A549 (cell line): ENCODE results near the gene MAMLD1. TPM values are rescaled to one million over a fixed set of nuclear protein-coding genes. Genes with fewer than 3 reads are reported as not detected.
A peak's percentile ranks its signal among the peaks of the same experiment; 100 is the strongest.

ENCODE experiments used
- ATAC-seq, 2 experiments: fragments of 200-7000 bp in 1 of 2; fragments of >200 bp in 1 of 2; cut with Nextera tagmentation in 1 of 2; cut with Tn5 transposase in 1 of 2; 3 replicates each; pipeline versions ENCODE4 v1.8.0 to v1.9.1; 2018 to 2020; ENCODE audit warnings: mild to moderate bottlenecking in 1 of 2, moderate library complexity in 1 of 2
- CTCF ChIA-PET: fragments of 300-600 bp; sonication (Branson Sonifier 250); formaldehyde crosslinking; extraction: SDS; loops from one replicate; lab custom pipeline; 2021; ENCODE audit warnings: antibody characterized with exemption, inconsistent platforms; lab: Yijun Ruan, JAX
- POLR2A ChIA-PET: fragments of 350-600 bp; formaldehyde crosslinking; extraction: SDS; loops from one replicate; lab custom pipeline; 2021; ENCODE audit warnings: antibody characterized with exemption, inconsistent platforms; lab: Yijun Ruan, JAX
- DNase-seq, 2 experiments: peaks; one replicate each; pipeline versions ENCODE4 v3.0.0 to v3.0.0-alpha.2; 2011 to 2016; ENCODE audit warnings: low read depth in 1 of 2, low spot score in 1 of 2
- FAIRE-seq: peaks from 2 replicates; lab custom pipeline; 2011; peaks lifted over from hg19 to GRCh38; lab: Jason Lieb, UNC
- H3K27ac ChIP-seq, 2 experiments: fragments of >200 bp; sonication (Bioruptor Twin); formaldehyde crosslinking; 3 replicates each; pipeline ENCODE4 v1.5.1; 2016 to 2017
- H3K4me1 ChIP-seq: fragments of >200 bp; sonication (Bioruptor Twin); formaldehyde crosslinking; 3 replicates; pipeline ENCODE4 v1.6.1; 2016
- H3K4me2 ChIP-seq: fragments of >200 bp; sonication (Bioruptor Twin); formaldehyde crosslinking; 3 replicates; pipeline ENCODE4 v1.6.1; 2016
- H3K4me3 ChIP-seq: fragments of >200 bp; sonication (Bioruptor Twin); formaldehyde crosslinking; 3 replicates; pipeline ENCODE4 v1.5.1; 2016
- H3K9me3 ChIP-seq: fragments of >200 bp; sonication (Bioruptor Twin); formaldehyde crosslinking; 3 replicates; pipeline ENCODE4 v1.6.1; 2016
- ATOH8 ChIP-seq: fragments of 250-450 bp; sonication (Bioruptor Pico); IDR thresholded peaks from 2 replicates; pipeline ENCODE4 v1.5.0; 2020; ENCODE audit warnings: low read depth, mild to moderate bottlenecking, moderate library complexity
- BCL3 ChIP-seq: fragments of >200 bp; sonication (Bioruptor Twin); formaldehyde crosslinking; IDR thresholded peaks from 3 replicates; pipeline ENCODE4 v1.6.1; 2016
- CBX2 ChIP-seq: fragments of 200-600 bp; sonication (generic); IDR thresholded peaks from 2 replicates; pipeline ENCODE4 v1.6.1; 2016; ENCODE audit warnings: low read depth, mild to moderate bottlenecking, borderline replicate concordance
- CEBPB ChIP-seq, 2 experiments: fragments of >200 bp in 1 of 2; sonication (Bioruptor Twin) in 1 of 2; formaldehyde crosslinking in 1 of 2; IDR thresholded peaks; 2 replicates each; pipeline ENCODE4 v1.6.1; 2012 to 2016
- E2F6 ChIP-seq: IDR thresholded peaks from 2 replicates; pipeline ENCODE4 v1.6.1; 2012; ENCODE audit warnings: low read depth, borderline replicate concordance
- EP300 ChIP-seq, 2 experiments: fragments of >200 bp; sonication (Bioruptor Twin); formaldehyde crosslinking; IDR thresholded peaks; 2 replicates in 1 of 2; 3 replicates in 1 of 2; pipeline ENCODE4 v1.6.1; 2016 to 2017
- HMGXB4 ChIP-seq: fragments of 250-450 bp; sonication (Bioruptor Pico); IDR thresholded peaks from 2 replicates; pipeline ENCODE4 v1.5.0; 2021; ENCODE audit warnings: mild to moderate bottlenecking, moderate library complexity, borderline replicate concordance
- HOXB5 ChIP-seq: fragments of 250-450 bp; sonication (Bioruptor Pico); IDR thresholded peaks from 2 replicates; pipeline ENCODE4 v1.5.0; 2020; ENCODE audit warnings: mild to moderate bottlenecking, moderate library complexity
- JUN ChIP-seq, 2 experiments: fragments of >200 bp; sonication (Bioruptor Twin); formaldehyde crosslinking; IDR thresholded peaks; 2 replicates in 1 of 2; 3 replicates in 1 of 2; pipeline ENCODE4 v1.6.1; 2016 to 2017
- KDM1A ChIP-seq: fragments of 200-600 bp; sonication (generic); IDR thresholded peaks from 2 replicates; pipeline ENCODE4 v1.6.1; 2016; ENCODE audit warnings: low read depth, mild to moderate bottlenecking
- KDM5A ChIP-seq: fragments of 200-600 bp; sonication (generic); IDR thresholded peaks from 2 replicates; pipeline ENCODE4 v1.6.1; 2016; ENCODE audit warnings: antibody characterized with exemption, mild to moderate bottlenecking
- MAZ ChIP-seq: fragments of 150-350 bp; IDR thresholded peaks from 2 replicates; pipeline ENCODE4 v1.6.1; 2014; ENCODE audit warnings: antibody characterized with exemption, low read depth, low read length, borderline replicate concordance
- PBX3 ChIP-seq: IDR thresholded peaks from 2 replicates; pipeline ENCODE4 v1.6.1; 2012
- RCOR1 ChIP-seq: fragments of 150-350 bp; IDR thresholded peaks from 2 replicates; pipeline ENCODE4 v1.6.1; 2014; ENCODE audit warnings: antibody characterized with exemption, low read length, low read depth
- REST ChIP-seq: fragments of 200-600 bp; sonication (generic); IDR thresholded peaks from 2 replicates; pipeline ENCODE4 v1.6.1; 2016; ENCODE audit warnings: antibody characterized with exemption, mild to moderate bottlenecking, moderate library complexity
- RFX5 ChIP-seq: fragments of 450-650 bp; IDR thresholded peaks from 2 replicates; pipeline ENCODE4 v1.7.1; 2014; ENCODE audit warnings: antibody characterized with exemption, mild to moderate bottlenecking, moderate library complexity
- ZC3H11A ChIP-seq: fragments of 450-650 bp; IDR thresholded peaks from 2 replicates; pipeline ENCODE4 v1.6.1; 2014; ENCODE audit warnings: antibody characterized with exemption, mild to moderate bottlenecking
- ZSCAN20 ChIP-seq: fragments of 250-450 bp; sonication (Bioruptor Pico); IDR thresholded peaks from 2 replicates; pipeline ENCODE4 v1.8.0; 2022; ENCODE audit warnings: mild to moderate bottlenecking, moderate library complexity
- WGBS: methylation state at CpG from one replicate; pipeline ENCODE4 v1.1.6; 2017; ENCODE audit errors: missing lambda C conversion rate; 5-methylcytosine and 5-hydroxymethylcytosine counted together
- polyA plus RNA-seq, 4 experiments: library from polyadenylated mRNA; depleted of rRNA in 3 of 4; stranded (reverse); fragments of >200 nt; fragmentation: RNase III in 1 of 4; extraction: RNeasy Plus Mini Kit Qiagen cat#74134 plus additional on column Dnase treatment in 1 of 4; gene quantifications; 2 replicates in 3 of 4; 3 replicates in 1 of 4; pipeline ENCODE4 v1.2.3, GENCODE V29; 2011 to 2017

MAMLD1 gene
- polyA plus RNA-seq, 2 of the 4 experiments (the other 2 are of a cell fraction) = 1.2 to 2.3 TPM

- Histone ChIP-seq H3K4me3 (no peak overlapping the region), H3K27ac (no peak overlapping the region), H3K9me3 (no peaks in the 10 kb centered on the region), H3K4me2 (no peak overlapping the region), H3K4me1 (no peaks in the 10 kb centered on the region; the same call in 2 of the 3 replicates)
- ChIA-PET CTCF (interaction anchor here (1.5 to 2.3 kb wide), 2 partner anchors 10 to 12 kb away, joined by 3 to 10 read pairs; no protein-coding TSS in a partner anchor), POLR2A (no interaction called here)
- no peak for TF ChIP-seq REST
- no peak for TF ChIP-seq ZSCAN20 (CRISPR knock-in tag)
- TF ChIP-seq BCL3 = no peak
- no peak for TF ChIP-seq HOXB5 (CRISPR knock-in tag)
- no peak for TF ChIP-seq CBX2
- no peak for TF ChIP-seq E2F6
- TF ChIP-seq EP300 (IDR thresholded peaks at IDR 0.05) = no peak
- TF ChIP-seq ATOH8 (CRISPR knock-in tag) = no peak
- TF ChIP-seq KDM1A = no peak
- no peak for TF ChIP-seq KDM5A
- no peak for TF ChIP-seq ZC3H11A
- no peak for TF ChIP-seq CEBPB (IDR thresholded peaks at IDR 0.05)
- no peak for TF ChIP-seq RFX5
- TF ChIP-seq JUN (IDR thresholded peaks at IDR 0.05) = no peak
- no peak for TF ChIP-seq MAZ
- no peak for TF ChIP-seq RCOR1
- TF ChIP-seq PBX3 = no peak
- no peak for TF ChIP-seq HMGXB4 (CRISPR knock-in tag)
- FAIRE-seq (peak; percentile 73), ATAC-seq (no peak), DNase-seq (no peak)
- WGBS = 60% methylated on average over 4 of the region's 4 CpGs
Observed at GRCh38 chrX:150495496-150495895, 132.4 kb downstream of the MAMLD1 start.
